Esophagus squamous epithelium (tissue), 5 donors: Measurements from ENCODE around the gene KLC1. TPM values are rescaled to one million over a fixed set of nuclear protein-coding genes. Genes with fewer than 3 reads are reported as not detected.

Experiments used
- DNase-seq: peaks from one replicate; lab custom pipeline; 2025; lab: John Stamatoyannopoulos, UW
- H3K27ac ChIP-seq, 4 donors: fragments of 200-600 bp; sonication (generic); one replicate each; pipeline ENCODE4 v1.5.1; 2016 to 2019; ENCODE audit warnings: mild to moderate bottlenecking in 1 of 4
- H3K27me3 ChIP-seq, 4 donors: fragments of 200-600 bp; sonication (generic); 1 replicate in 3 of 4; 2 replicates in 1 of 4; pipeline versions ENCODE4 v1.5.1 to v1.6.0; 2017 to 2021; ENCODE audit warnings: antibody characterized with exemption in 1 of 4
- H3K36me3 ChIP-seq, 3 donors: fragments of 200-600 bp; sonication (generic); one replicate each; pipeline ENCODE4 v1.5.1; 2016 to 2019
- H3K4me1 ChIP-seq, 3 donors: fragments of 200-600 bp; sonication (generic); one replicate each; pipeline ENCODE4 v1.5.1; 2017 to 2019
- H3K4me3 ChIP-seq, 4 donors: fragments of 200-600 bp; sonication (generic); 1 replicate in 3 of 4; 2 replicates in 1 of 4; pipeline ENCODE4 v1.5.1; 2016 to 2019; ENCODE audit warnings: mild to moderate bottlenecking in 2 of 4, moderate library complexity in 1 of 4
- H3K9me3 ChIP-seq, 3 donors: fragments of 200-600 bp; sonication (generic); one replicate each; pipeline ENCODE4 v1.5.1; 2016 to 2019
- POLR2A ChIP-seq, 4 donors: fragments of 450-650 bp; IDR thresholded peaks; one replicate each; pipeline ENCODE4 v1.6.1; 2017; ENCODE audit warnings: antibody characterized with exemption in 4 of 4, mild to moderate bottlenecking in 4 of 4, moderate library complexity in 3 of 4
- WGBS, 2 donors: methylation state at CpG; one replicate each; pipeline ENCODE4 v1.1.5; 2018; 5-methylcytosine and 5-hydroxymethylcytosine counted together
- intact Hi-C: fragments of 100-400 bp; cut with DNase I; formaldehyde crosslinking; loops from one replicate; pipeline ENCODE4 v1.15.0; 2022
- total RNA-seq, 4 donors: library from RNA; depleted of rRNA; stranded (reverse); fragments of >200 nt; gene quantifications; one replicate each; pipeline ENCODE4 v1.1.0, GENCODE V29; 2016
- TF ChIP-seq, protein P1 (sequence below), 6 experiments: fragments of 450-650 bp in 4 of 6; fragments of 200-600 bp in 2 of 6; sonication (generic) in 2 of 6; IDR thresholded peaks; one replicate each; pipeline ENCODE4 v1.5.1; 2016 to 2019; ENCODE audit warnings: antibody characterized with exemption in 6 of 6, mild to moderate bottlenecking in 4 of 6, moderate library complexity in 4 of 6
- donor health status: DM: yes; HTN: yes; CAD: no.

The KLC1 gene
- total RNA-seq, 4 donors from 2014 or later = 101 to 285 (median 194) TPM

GRCh38 chr14:103707329-103708263 lies 78.6 kb downstream of the KLC1 start:
- TF ChIP-seq POLR2A (IDR thresholded peaks at IDR 0.05) = no peak
- TF ChIP-seq, protein P1, sequence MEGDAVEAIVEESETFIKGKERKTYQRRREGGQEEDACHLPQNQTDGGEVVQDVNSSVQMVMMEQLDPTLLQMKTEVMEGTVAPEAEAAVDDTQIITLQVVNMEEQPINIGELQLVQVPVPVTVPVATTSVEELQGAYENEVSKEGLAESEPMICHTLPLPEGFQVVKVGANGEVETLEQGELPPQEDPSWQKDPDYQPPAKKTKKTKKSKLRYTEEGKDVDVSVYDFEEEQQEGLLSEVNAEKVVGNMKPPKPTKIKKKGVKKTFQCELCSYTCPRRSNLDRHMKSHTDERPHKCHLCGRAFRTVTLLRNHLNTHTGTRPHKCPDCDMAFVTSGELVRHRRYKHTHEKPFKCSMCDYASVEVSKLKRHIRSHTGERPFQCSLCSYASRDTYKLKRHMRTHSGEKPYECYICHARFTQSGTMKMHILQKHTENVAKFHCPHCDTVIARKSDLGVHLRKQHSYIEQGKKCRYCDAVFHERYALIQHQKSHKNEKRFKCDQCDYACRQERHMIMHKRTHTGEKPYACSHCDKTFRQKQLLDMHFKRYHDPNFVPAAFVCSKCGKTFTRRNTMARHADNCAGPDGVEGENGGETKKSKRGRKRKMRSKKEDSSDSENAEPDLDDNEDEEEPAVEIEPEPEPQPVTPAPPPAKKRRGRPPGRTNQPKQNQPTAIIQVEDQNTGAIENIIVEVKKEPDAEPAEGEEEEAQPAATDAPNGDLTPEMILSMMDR (IDR thresholded peaks at IDR 0.05) = no peak
- no peaks in the 10 kb centered on the region for H3K9me3 ChIP-seq
- H3K36me3 ChIP-seq = peaks cover 4 to 58% (median 19%) of the 10 kb centered on the region in 3 donors
- WGBS, 2 donors = 64 to 100% methylated on average over 2 to 8 of the region's 29 CpGs
- intact Hi-C loops = no loop called here
- no peaks in the 10 kb centered on the region for H3K27me3 ChIP-seq
- peak overlapping the region in 1 of 4 donors; percentile 79 for H3K27ac ChIP-seq
- no peak for DNase-seq
- no peak overlapping the region for H3K4me3 ChIP-seq
- peaks cover 45 to 100% (median 48%) of the 10 kb centered on the region in 3 donors for H3K4me1 ChIP-seq

- H3K27me3 ChIP-seq = no peaks in the 10 kb centered on the region
- H3K9me3 ChIP-seq = no peaks in the 10 kb centered on the region
- TF ChIP-seq POLR2A (IDR thresholded peaks at IDR 0.05) = no peak
- TF ChIP-seq, protein P1 (IDR thresholded peaks at IDR 0.05) = no peak
- H3K36me3 ChIP-seq = peaks cover 0 to 46% (median 16%) of the 10 kb centered on the region in 3 donors
- peak overlapping the region in 2 of 4 donors; percentile 21 to 94 for H3K27ac ChIP-seq
- peak overlapping the region in 2 of 4 donors; percentile 1 to 30 for H3K4me3 ChIP-seq
- 41 to 64% methylated on average over 6 to 9 of the region's 18 CpGs for WGBS, 2 donors
- intact Hi-C loops = no loop called here
- peaks cover 52 to 100% (median 60%) of the 10 kb centered on the region in 3 donors for H3K4me1 ChIP-seq
- DNase-seq = no peak
Measured at GRCh38 chr14:103708750-103709187, 79.8 kb downstream of the KLC1 start.

GRCh38 chr14:103709814-103710213 lies 80.8 kb downstream of the KLC1 start:
- intact Hi-C loops = no loop called here
- Histone ChIP-seq H3K36me3 (peaks cover 0 to 36% (median 16%) of the 10 kb centered on the region in 3 donors), H3K4me1 (peaks cover 59 to 100% (median 71%) of the 10 kb centered on the region in 3 donors), H3K27ac (peak overlapping the region in 2 of 4 donors; percentile 87 to 94), H3K27me3 (no peaks in the 10 kb centered on the region), H3K4me3 (no peak overlapping the region), H3K9me3 (no peaks in the 10 kb centered on the region)
- DNase-seq = no peak
- 80 to 82% methylated on average over 8 to 14 of the region's 15 CpGs for WGBS, 2 donors
- no peak for TF ChIP-seq POLR2A (IDR thresholded peaks at IDR 0.05)
- TF ChIP-seq, protein P1 (IDR thresholded peaks at IDR 0.05) = no peak

DNA sequence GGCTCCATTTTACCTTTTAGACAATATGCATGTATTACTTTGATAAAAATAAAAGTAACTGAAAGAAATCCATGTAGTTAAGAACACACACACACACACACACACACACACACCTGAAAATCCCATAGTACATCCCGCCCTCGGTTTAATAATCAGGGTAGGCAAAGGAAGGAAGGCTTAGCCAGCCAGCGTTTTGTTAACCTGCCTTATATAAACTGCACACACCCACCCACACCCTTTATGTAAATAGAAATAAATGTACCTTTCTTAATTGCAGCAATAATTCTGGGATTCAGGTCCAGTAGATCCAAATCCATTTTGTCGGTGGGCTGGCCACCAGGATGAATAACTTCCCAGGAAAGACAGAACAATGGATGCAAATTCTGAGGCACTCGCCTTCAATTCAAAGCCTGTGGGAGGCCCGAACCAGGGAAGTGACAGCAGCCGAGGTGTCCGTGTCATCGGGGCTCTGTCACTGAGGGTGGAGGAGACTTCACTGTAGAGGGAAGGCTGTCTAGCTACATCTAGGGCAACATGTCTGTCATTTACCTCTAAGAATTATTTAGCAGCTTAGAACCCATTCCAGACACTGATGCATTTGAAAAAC lies 81.9 kb downstream of the KLC1 start:
- no peak for DNase-seq
- H3K4me1 ChIP-seq = peaks cover 62 to 93% (median 71%) of the 10 kb centered on the region in 3 donors
- TF ChIP-seq, protein P1 (IDR thresholded peaks at IDR 0.05) = no peak
- TF ChIP-seq POLR2A (IDR thresholded peaks at IDR 0.05) = no peak
- H3K27me3 ChIP-seq = no peaks in the 10 kb centered on the region
- peak overlapping the region in 1 of 4 donors; percentile 28 for H3K4me3 ChIP-seq
- H3K36me3 ChIP-seq = peaks cover 0 to 25% (median 16%) of the 10 kb centered on the region in 3 donors
- intact Hi-C loops = no loop called here
- WGBS, 2 donors = 45 to 48% methylated on average over 7 to 9 of the region's 9 CpGs
- no peaks in the 10 kb centered on the region for H3K9me3 ChIP-seq
- H3K27ac ChIP-seq = peak overlapping the region; percentile 87 to 94 (median 90)
